ENCODE measurements around the gene MFSD2A.

- TF ChIP-seq CTCF (conservative IDR thresholded peaks at IDR 0.05; ENCODE audit: low read depth, low read length), result no peak
- no peak for TF ChIP-seq EZH2phosphoT487 (IDR thresholded peaks at IDR 0.05; ENCODE audit: borderline replicate concordance, low read length)
- no peak for TF ChIP-seq EZH2 (IDR thresholded peaks at IDR 0.05; ENCODE audit: low read length, unreplicated experiment)
Observed at GRCh38 chr1:39984951-39985350, 30.0 kb downstream of the MFSD2A start.

All from PC-3 (cell line).